Myocyte (in vitro differentiated cells): ENCODE results near the gene ZNF718. TPM values are rescaled to one million over a fixed set of nuclear protein-coding genes. Genes with fewer than 3 reads are reported as not detected.

ENCODE experiments used
- total RNA-seq: library from RNA; depleted of rRNA; stranded (reverse); fragments of >200 nt; gene quantifications from 2 replicates; pipeline ENCODE4 v1.2.3, GENCODE V29; 2014

Gene ZNF718
- total RNA-seq, 1 donor from 2014 or later: 4.9 TPM

Other genes with a start within 250 kb of the ZNF718 start
- gene ZNF595, start 71.2 kb upstream of the ZNF718 start, total RNA-seq: 5.1 and 6.3 TPM in 2 replicates
- 0.08 TPM in 1 of 2 replicates, not detected in the other for gene ZNF732, start 181.0 kb downstream of the ZNF718 start, total RNA-seq
- 8.1 and 8.5 TPM in 2 replicates for gene ZNF141, start 213.3 kb downstream of the ZNF718 start, total RNA-seq